BLaER1 (cell line): ENCODE measurements around the gene ICA1.
"Not testable (repeated sequence)": the region's sequence is repeated elsewhere in the genome, so short reads cannot be mapped to it uniquely, and the experiment has no call there.

ENCODE experiments used
- H3K27ac ChIP-seq: shearing (Covaris generic); formaldehyde crosslinking; 2 replicates; pipeline ENCODE4 v1.8.1; 2022
- H3K27me3 ChIP-seq: shearing (Covaris generic); formaldehyde crosslinking; 2 replicates; pipeline ENCODE4 v1.8.1; 2022
- H3K36me3 ChIP-seq: shearing (Covaris generic); formaldehyde crosslinking; 2 replicates; pipeline ENCODE4 v1.8.1; 2022
- H3K4me1 ChIP-seq: shearing (Covaris generic); formaldehyde crosslinking; 2 replicates; pipeline ENCODE4 v1.8.1; 2022
- H3K4me2 ChIP-seq: shearing (Covaris generic); formaldehyde crosslinking; 2 replicates; pipeline ENCODE4 v1.8.1; 2022
- H3K4me3 ChIP-seq: shearing (Covaris generic); formaldehyde crosslinking; 2 replicates; pipeline ENCODE4 v1.8.1; 2022
- H3K9ac ChIP-seq: shearing (Covaris generic); formaldehyde crosslinking; 2 replicates; pipeline ENCODE4 v1.8.1; 2022
- H3K9me3 ChIP-seq: shearing (Covaris generic); formaldehyde crosslinking; 2 replicates; pipeline ENCODE4 v1.8.1; 2022
- H4K20me1 ChIP-seq: shearing (Covaris generic); formaldehyde crosslinking; 2 replicates; pipeline ENCODE4 v1.8.1; 2022
- Cebpa-rat ChIP-seq: shearing (Covaris generic); IDR thresholded peaks from 2 replicates; pipeline ENCODE4 v1.8.1; 2022

ICA1 gene

GRCh38 chr7:8251195-8251594 lies 10.8 kb downstream of the ICA1 start:
- H3K9ac ChIP-seq: no peak overlapping the region
- H3K27ac ChIP-seq: no peak overlapping the region
- no peak overlapping the region for H3K4me3 ChIP-seq
- H3K4me1 ChIP-seq: no peaks in the 10 kb centered on the region
- no peaks in the 10 kb centered on the region for H4K20me1 ChIP-seq
- no peaks in the 10 kb centered on the region for H3K36me3 ChIP-seq
- no peaks in the 10 kb centered on the region for H3K9me3 ChIP-seq
- no peak overlapping the region for H3K4me2 ChIP-seq
- no peak for TF ChIP-seq Cebpa-rat
- H3K27me3 ChIP-seq: no peaks in the 10 kb centered on the region

GRCh38 chr7:8250547-8250946 lies 11.4 kb downstream of the ICA1 start:
- H3K9ac ChIP-seq: no peak overlapping the region
- H3K36me3 ChIP-seq: no peaks in the 10 kb centered on the region
- H3K4me1 ChIP-seq: no peaks in the 10 kb centered on the region
- no peak for TF ChIP-seq Cebpa-rat
- H4K20me1 ChIP-seq: no peaks in the 10 kb centered on the region
- no peaks in the 10 kb centered on the region for H3K9me3 ChIP-seq
- no peaks in the 10 kb centered on the region for H3K27me3 ChIP-seq
- H3K4me3 ChIP-seq: no peak overlapping the region
- no peak overlapping the region for H3K27ac ChIP-seq
- H3K4me2 ChIP-seq: no peak overlapping the region

GRCh38 chr7:8249121-8249520 lies 12.8 kb downstream of the ICA1 start:
- Histone ChIP-seq H3K4me3 (no peak overlapping the region), H3K9me3 (no peaks in the 10 kb centered on the region), H3K36me3 (no peaks in the 10 kb centered on the region), H3K4me1 (no peaks in the 10 kb centered on the region), H3K9ac (no peak overlapping the region), H4K20me1 (no peaks in the 10 kb centered on the region), H3K27ac (no peak overlapping the region), H3K4me2 (no peak overlapping the region), H3K27me3 (no peaks in the 10 kb centered on the region)
- TF ChIP-seq Cebpa-rat: no peak

GRCh38 chr7:8246020-8246419 lies 15.9 kb downstream of the ICA1 start:
- Histone ChIP-seq H3K27me3 (no peaks in the 10 kb centered on the region), H3K9ac (no peak overlapping the region), H4K20me1 (no peaks in the 10 kb centered on the region), H3K4me2 (no peak overlapping the region), H3K4me3 (no peak overlapping the region), H3K4me1 (no peaks in the 10 kb centered on the region), H3K36me3 (no peaks in the 10 kb centered on the region), H3K27ac (no peak overlapping the region), H3K9me3 (peaks cover 10% of the 10 kb centered on the region; the same call in 1 of the 2 replicates)
- no peak for TF ChIP-seq Cebpa-rat

GRCh38 chr7:8245032-8245431 lies 16.9 kb downstream of the ICA1 start:
- not testable (repeated sequence) for H3K27me3 ChIP-seq, H4K20me1 ChIP-seq, H3K4me3 ChIP-seq, H3K27ac ChIP-seq, H3K4me2 ChIP-seq, H3K36me3 ChIP-seq, H3K4me1 ChIP-seq, H3K9ac ChIP-seq
- peaks cover 10% of the 10 kb centered on the region; the same call in 1 of the 2 replicates for H3K9me3 ChIP-seq

- peaks cover 10% of the 10 kb centered on the region; the same call in 1 of the 2 replicates for H3K9me3 ChIP-seq
- H3K4me1 ChIP-seq, H3K4me3 ChIP-seq, H3K27me3 ChIP-seq, H4K20me1 ChIP-seq, H3K36me3 ChIP-seq, H3K27ac ChIP-seq, H3K9ac ChIP-seq, H3K4me2 ChIP-seq: not testable (repeated sequence)
Observed at GRCh38 chr7:8243059-8243458, 18.9 kb downstream of the ICA1 start.

- not testable (repeated sequence) for H3K9ac ChIP-seq, H3K4me2 ChIP-seq, H3K36me3 ChIP-seq
Observed at GRCh38 chr7:8239702-8240362, 22.1 kb downstream of the ICA1 start.

GRCh38 chr7:8236780-8237407 lies 25.1 kb downstream of the ICA1 start:
- Histone ChIP-seq H3K9me3 (no peaks in the 10 kb centered on the region), H3K27ac (no peak overlapping the region), H4K20me1 (no peaks in the 10 kb centered on the region), H3K4me3 (no peak overlapping the region), H3K4me1 (no peaks in the 10 kb centered on the region), H3K4me2 (no peak overlapping the region), H3K27me3 (no peaks in the 10 kb centered on the region), H3K9ac (no peak overlapping the region), H3K36me3 (no peaks in the 10 kb centered on the region)
- TF ChIP-seq Cebpa-rat: no peak

More at GRCh38 chr7:8239702-8240362, 22.1 kb downstream of the ICA1 start:
- not testable (repeated sequence) for H3K4me1 ChIP-seq, H3K27ac ChIP-seq, H3K27me3 ChIP-seq, H3K4me3 ChIP-seq, H4K20me1 ChIP-seq
- H3K9me3 ChIP-seq: peaks cover 10% of the 10 kb centered on the region; the same call in 1 of the 2 replicates

- H3K4me3 ChIP-seq: no peak overlapping the region
- no peak overlapping the region for H3K27ac ChIP-seq
- no peak for TF ChIP-seq Cebpa-rat
- H3K4me2 ChIP-seq: no peak overlapping the region
- H3K27me3 ChIP-seq: no peaks in the 10 kb centered on the region
- H4K20me1 ChIP-seq: no peaks in the 10 kb centered on the region
- H3K4me1 ChIP-seq: no peaks in the 10 kb centered on the region
- no peaks in the 10 kb centered on the region for H3K36me3 ChIP-seq
- H3K9ac ChIP-seq: no peak overlapping the region
- no peaks in the 10 kb centered on the region for H3K9me3 ChIP-seq
Observed at GRCh38 chr7:8232999-8233847, 28.7 kb downstream of the ICA1 start.

- H3K4me1 ChIP-seq: peaks cover 5% of the 10 kb centered on the region; the same call in 1 of the 2 replicates
- TF ChIP-seq Cebpa-rat: no peak
- no peaks in the 10 kb centered on the region for H4K20me1 ChIP-seq
- H3K4me3 ChIP-seq: no peak overlapping the region
- H3K4me2 ChIP-seq: no peak overlapping the region
- no peak overlapping the region for H3K27ac ChIP-seq
- H3K36me3 ChIP-seq: no peaks in the 10 kb centered on the region
- no peaks in the 10 kb centered on the region for H3K9me3 ChIP-seq
- H3K9ac ChIP-seq: no peak overlapping the region
- H3K27me3 ChIP-seq: no peaks in the 10 kb centered on the region
Observed at GRCh38 chr7:8229927-8230326, 32.0 kb downstream of the ICA1 start.
